Hepatocyte (in vitro differentiated cells): ENCODE measurements around the gene COX5B.

Source experiments
- EZH2phosphoT487 ChIP-seq: fragments of 200-600 bp; sonication (generic); IDR thresholded peaks from one replicate; pipeline ENCODE4 v1.6.1; 2018; ENCODE audit warnings: antibody characterized with exemption, mild to moderate bottlenecking, low read depth, moderate library complexity; ENCODE audit not compliant: unreplicated experiment, severe bottlenecking
- TF ChIP-seq, protein P1 (sequence below): fragments of 200-600 bp; sonication (generic); IDR thresholded peaks from 2 replicates; pipeline ENCODE4 v1.5.1; 2016; ENCODE audit warnings: antibody characterized with exemption, mild to moderate bottlenecking; ENCODE audit not compliant: poor library complexity

DNA sequence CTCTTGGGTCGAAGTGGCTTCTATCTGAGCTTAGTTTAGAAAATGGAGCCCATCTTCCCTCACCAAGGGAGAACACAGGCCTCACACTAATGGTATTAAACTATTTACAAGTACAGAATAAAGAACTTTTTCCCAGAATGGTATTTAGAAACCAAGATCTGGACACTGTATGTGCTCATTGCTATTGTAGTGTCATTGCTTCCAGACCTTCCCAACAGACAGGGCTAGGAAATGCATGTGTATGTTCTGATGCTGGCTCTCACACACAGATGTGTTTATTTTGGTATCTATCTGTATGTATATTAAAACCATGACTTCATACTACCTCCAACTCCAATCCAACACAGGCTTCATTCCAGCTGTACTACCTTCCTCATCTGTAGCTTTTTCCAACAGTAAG is 8.0 kb downstream of the COX5B start:
- TF ChIP-seq, protein P1, sequence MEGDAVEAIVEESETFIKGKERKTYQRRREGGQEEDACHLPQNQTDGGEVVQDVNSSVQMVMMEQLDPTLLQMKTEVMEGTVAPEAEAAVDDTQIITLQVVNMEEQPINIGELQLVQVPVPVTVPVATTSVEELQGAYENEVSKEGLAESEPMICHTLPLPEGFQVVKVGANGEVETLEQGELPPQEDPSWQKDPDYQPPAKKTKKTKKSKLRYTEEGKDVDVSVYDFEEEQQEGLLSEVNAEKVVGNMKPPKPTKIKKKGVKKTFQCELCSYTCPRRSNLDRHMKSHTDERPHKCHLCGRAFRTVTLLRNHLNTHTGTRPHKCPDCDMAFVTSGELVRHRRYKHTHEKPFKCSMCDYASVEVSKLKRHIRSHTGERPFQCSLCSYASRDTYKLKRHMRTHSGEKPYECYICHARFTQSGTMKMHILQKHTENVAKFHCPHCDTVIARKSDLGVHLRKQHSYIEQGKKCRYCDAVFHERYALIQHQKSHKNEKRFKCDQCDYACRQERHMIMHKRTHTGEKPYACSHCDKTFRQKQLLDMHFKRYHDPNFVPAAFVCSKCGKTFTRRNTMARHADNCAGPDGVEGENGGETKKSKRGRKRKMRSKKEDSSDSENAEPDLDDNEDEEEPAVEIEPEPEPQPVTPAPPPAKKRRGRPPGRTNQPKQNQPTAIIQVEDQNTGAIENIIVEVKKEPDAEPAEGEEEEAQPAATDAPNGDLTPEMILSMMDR, result no peak
- TF ChIP-seq EZH2phosphoT487, result no peak
